Kasumi-1 (cell line): ENCODE data around the gene ERCC1.
A peak's percentile ranks its signal among the peaks of the same experiment; 100 is the strongest.

Source experiments
- DNase-seq, 2 experiments: peaks; one replicate each; lab custom pipeline; 2025; lab: John Stamatoyannopoulos, UW

Gene ERCC1

DNA sequence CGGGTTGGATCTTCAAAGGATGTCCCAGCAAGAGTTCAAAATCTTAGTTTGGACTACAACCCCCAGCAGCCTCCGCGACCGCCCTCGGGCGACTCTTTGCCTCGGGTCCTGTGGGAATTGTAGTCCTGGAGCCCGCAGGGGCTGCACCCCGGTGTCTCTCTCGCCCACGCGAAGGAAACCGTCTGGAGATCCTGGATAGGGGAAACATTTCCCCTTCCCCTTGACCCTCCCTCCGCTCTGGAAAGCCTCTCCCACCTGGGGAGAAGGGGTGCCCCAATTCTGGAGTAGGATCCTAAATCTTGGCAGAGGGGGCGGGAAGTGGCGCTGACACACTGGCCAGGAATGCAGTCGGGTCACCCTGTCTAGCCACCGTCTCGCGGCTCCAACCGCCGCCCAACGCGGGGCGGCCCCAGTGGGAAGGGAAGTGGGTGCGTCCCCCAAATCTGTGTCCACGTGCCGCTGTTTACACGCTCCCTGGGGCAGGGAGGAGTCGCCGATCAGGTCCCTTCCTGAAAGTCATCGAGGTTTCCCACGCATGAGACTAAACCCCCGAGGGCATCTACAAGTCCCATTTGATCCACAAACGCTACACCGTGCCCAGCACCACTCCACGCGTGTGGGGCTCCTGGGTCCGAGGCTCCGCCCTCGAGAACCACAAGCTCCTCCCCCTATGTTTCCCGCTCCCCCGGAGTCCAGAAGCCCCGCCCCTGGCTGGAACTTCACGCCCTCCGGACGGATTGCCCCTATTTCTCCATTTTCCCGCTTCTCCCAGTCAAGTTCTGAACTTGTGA is 18.1 kb downstream of the ERCC1 start:
- DNase-seq = peak; percentile 84 to 87

DNA sequence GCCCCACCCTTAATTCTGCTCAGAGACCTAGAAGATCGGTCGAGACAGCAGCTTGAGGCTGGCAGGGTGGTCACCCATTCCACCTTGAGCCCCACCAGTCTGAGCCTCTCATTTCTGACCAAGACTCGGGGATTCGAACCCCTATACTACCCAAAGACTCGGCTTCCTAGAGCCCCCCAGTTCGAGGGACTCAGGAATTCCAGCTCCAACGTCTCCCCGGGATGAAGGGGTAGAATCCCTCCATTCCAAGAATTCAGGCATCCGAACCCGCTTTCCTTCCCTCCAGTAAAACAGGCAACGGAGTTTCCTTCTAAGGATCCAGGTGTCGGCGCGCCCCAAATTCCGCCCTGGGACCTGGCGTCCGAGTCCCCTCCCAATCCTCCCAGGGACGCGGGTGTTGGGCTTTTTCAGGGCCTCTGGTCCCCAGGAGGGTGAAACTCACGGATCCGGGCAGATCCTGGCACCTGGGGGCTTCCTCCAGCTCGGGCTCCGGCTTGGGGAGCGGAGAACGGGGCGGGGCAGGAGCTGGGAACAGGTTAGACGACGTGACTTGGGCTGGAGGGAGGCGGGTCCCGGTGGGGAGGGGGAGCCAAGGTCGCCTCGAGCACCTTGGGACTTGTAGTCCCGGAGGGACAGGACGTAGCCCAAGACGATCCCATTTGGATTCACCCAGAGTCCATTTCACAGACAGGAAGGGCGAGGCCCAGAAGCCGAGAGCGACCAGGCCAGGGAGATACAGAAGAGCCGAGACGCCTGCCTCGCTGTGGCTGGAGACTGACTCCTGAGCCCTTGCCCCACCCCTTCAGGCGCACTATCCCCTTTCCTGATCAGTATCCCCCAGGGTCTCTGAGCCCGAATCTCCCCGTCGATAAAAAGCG is 18.9 kb downstream of the ERCC1 start, which contains the start of gene PPP1R13L:
TSS of gene PPP1R13L (minus strand) at position 513 of the 878 bp plus-strand sequence. CDS start 6,751 bp downstream, outside the sequence.
- DNase-seq = no peak

DNA sequence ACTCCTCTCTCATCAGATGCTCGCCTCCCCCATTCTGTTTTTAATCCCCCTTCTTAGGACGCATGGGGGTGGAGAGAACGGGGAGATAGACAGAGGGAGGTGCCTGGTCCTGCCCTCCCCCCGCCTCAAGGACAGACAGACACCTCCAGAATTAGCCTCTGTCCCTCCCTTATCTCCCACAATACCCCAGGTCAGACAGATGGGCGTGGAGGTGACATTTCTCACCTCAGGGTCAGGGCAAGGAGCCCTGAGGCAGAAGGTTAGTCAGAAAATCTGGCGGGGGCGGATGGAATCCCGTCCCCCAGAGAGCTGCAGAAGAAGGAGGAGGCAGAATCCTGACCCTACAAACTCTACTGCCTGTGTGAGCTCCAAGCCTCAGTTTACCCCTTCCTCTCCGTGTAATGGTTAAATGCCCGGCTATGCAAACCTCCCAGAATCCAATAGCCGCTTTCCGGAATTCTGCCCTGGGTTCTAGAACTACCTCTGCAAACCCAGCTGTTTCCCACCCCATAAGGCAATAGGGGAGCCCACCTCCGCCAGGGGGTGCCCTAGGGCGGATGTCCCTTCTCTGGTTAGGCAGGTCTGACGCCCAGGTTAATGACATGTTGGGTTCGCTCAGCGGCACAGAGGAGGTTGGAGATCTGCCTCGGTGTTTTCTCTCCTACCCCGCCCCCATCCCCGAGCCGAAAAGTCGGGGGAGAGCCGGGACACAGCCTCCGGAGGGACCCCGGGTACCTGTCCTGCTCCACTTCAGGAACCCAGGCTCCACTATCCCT is 19.7 kb downstream of the ERCC1 start:
- peak in 1 of 2 experiments; percentile 11 for DNase-seq

DNA sequence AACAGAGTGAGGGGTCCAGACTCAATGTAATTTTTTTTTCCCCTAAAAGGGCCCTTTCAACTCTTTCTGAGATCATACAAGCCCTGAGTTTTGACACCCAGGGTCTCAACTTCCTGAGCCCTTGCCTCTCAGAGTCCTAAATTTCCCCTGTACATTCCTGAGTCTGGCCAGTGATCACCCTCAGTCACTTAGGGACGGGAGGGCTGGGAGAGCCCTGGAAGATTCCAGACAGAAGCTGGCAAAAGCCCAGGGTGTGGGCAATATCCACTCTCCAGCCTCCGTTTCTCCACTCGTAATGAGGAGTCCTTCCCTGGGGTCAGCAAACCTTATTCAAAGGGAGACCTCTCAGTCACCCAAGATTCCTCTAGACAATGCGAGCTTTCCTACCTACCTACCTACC is 20.4 kb downstream of the ERCC1 start:
- no peak for DNase-seq

DNA sequence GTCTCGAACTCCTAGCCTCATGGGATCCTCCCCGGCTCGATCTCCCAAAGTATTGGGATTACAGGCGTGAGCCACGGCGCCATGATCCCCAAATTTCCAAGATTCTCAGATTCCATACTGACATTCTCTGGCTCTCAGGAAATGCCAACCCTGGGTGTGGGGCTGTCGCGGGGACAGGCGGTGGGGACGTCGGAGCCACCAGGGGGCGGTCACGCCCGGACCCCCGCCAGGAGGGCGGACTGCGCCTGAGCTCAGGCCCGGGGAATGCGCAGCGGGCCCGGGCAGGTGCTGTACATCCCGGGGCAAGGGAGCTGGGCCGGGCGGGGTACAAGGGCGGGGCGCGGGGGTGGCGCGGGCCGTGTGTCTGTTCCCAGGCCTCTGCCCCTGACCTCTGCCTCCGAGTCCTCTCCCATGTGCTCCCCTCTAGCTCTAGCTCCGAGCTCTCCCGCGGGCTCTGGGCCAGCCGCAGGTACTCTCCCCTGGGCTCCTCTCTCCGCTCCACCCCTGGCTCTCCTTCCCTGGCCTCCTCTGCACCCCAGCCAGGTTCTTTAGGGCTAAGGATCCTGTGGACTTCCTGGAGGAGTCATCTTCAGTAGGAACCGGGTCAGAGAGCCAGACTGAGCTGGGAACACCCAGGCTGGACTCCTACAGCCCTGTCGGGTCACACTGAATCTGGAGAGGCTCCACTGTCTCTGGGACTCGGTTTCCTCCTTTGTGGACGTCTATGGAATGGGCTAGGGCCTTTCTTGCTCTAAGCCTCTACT is 21.2 kb downstream of the ERCC1 start:
- DNase-seq = peak; percentile 20 to 36

DNA sequence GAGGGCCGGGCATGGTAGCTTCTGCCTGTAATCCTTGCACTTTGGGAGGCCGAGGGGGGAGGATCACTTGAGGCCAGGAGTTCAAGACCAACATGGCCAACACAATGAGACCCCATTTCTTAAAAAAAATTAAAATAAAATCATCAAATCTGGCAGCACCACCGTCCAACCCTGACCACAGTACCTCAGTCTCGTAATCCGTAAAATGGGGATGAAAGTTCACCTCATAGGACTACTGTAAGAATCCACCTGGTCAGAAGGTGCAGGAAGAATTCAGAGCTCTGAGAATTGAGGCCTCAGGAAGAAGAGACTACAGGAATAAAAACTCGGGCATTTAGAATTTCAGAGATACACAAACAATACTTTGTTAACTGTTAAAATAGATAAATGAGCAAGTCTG is 21.9 kb downstream of the ERCC1 start:
- DNase-seq = no peak

DNA sequence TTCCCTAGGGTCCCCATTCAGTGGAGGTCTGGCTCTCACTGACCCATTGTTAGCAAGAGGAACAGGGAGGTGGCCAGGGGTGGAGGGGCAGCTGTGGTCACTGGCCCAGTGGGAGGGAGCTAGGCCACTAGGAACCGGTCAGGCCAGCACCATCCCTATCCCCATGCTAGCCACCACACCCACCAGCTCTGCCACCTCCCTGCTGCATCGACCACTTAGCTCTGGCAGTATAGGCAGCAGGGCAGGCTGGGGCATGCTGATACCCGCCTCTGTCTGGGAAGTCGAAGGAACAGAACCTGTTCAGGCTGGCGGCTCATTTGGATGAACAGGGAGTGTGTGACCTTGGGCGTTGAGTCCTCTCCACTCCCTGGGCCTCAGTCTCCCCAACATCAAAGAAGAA is 23.5 kb downstream of the ERCC1 start:
- no peak for DNase-seq

DNA sequence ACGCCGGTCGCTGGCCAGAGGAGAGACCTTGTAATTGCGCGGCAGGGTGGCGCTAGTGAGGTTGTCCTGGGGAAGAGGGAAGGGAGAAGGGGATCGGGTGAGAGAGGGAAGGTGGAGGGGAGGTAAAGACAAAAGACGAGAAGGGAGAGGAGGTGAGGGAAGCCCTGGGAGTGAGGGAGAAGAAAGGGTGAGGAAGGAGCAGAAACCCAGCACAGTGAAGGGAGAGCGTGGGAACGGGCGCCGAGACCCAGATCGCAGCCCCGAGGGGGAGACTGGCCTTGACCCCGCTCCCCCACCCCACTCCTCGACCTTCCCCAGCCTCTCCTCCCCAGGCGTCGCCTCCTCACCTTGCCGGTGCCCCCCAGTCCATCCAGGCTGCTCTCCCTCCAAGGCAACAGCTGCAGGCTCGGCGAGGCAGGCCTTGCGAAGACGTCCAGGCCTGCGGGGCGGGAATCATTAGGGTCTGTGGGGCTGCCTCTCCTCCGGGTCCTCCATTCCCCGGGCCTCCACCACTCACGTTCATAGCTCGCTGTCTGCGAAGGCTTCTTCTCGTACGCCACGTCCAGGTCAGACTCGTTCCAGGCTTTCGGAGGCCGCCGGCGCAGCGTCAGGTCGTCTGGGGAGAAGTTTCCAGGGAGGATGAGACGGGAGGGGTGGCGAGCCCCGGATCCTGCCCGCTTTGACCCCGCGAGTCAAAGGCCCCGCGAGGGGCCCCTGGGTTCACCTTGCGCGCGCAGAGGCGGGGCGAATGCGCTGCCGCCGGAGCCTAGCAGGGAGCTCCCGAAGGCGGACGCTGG is 27.7 kb downstream of the ERCC1 start:
- no peak for DNase-seq

DNA sequence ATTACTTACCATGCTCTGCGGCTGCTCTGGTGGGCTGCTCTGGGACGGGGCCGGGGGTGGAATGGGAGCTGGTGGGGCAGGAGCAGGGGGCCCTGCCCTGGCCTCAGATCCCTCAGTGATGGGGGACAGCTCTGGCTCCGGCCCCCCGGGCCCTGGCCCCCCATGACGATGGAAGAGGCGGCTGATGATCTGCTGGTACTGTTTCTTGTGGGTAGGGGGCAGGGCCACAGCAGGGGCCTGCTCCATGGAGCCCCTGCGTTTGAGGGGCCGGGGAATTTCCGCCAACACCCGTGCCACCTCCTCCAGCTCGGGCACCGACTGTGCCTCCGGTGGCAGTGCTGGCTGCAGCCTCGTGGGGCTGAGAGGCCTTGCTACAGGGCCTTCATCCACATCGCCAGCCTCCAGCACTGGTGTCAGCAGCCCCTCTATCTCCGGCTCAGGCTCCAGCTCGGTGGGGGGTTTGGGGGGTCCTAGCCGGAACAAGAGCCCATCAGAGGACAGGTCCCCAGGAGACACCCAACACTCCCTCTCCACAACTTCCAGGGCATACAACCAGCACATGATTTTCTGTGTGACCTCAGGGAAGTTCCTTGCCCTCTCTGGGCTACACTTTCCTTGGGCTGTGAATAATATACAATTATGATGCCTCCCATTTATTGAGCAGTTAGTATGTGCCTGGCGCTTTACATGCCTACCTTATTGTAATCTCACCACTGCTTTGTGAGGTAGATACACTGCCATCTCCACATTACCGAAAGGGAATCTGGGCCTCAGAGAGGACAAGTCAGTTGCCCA is 31.6 kb downstream of the ERCC1 start:
- no peak for DNase-seq

DNA sequence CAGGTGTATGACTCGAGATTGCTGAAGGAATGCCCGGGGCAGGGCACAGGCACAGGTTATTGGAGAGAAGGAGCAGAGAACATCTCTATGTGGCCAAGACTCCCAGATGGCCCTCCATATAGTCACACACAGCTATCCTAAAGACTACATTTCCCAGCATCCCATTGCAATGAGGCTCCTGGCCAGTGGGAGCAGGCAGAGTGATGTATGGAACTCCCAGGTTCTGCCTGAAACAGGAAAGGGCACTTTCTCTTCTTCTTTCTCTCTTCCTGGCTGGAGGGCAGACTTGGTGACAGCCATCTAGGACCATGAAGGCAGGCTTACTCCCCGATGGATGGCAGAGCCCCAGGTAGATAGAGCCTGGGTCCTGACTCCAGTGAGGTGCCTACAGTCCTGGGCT is 32.4 kb downstream of the ERCC1 start:
- peak; percentile 43 to 44 for DNase-seq

DNA sequence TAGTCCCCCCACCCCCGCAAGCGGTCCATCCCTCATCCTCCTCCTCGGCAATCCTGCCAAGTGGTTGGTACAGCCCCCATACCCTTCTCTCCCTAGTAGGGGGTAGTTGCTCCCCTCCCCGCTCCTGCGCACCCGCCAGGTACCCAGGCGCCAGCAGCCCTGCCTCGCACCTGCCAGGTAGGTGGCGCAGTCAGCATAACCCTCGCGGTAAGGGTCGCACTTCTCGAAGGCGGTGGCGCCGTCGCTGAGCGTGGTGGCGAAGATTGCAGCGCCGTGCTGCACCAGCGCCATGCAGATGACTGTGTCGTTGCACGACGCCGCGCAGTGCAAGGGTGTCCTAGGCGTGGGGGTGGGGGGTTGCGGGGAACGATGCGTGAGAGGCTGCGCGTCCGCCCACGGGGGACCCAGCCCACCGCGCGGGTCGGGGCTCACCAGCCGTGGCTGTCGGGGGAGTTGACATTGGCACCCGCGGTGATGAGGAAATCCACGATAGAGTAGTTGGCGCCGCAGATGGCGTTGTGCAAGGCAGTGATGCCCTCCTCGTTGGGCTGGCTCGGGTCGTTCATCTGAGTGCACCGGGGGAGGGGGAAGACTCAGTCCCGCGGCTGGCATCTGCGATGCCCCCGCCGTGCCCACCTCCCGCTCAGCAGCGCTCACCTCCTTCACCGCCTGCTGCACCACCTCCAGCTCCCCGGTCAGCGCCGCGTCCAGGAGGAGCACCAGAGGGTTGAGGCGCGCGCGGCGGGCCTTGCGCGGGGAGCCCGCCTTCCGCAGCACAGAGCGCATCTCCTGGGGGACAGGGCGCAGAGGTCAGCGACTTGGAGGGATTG is 38.1 kb downstream of the ERCC1 start:
- DNase-seq = no peak

DNA sequence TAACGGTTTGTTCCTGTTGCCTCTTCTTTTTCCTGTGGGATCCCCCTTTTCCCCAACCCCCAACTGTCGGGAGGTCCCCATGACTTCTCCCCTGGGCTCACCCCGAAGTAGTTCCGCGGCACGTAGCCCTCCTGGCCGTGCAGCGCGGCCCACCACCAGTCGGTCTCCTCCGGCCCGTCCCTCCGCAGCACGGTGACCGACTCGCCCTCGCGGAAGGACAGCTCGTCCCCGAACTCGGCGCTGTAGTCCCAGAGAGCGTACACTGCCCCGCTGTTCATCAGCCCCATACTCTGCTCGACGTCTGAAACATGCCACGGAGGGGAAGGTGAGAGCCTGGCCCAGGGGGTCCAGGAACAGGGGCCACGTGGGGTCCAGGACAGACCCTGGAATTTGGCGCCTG is 41.3 kb downstream of the ERCC1 start:
- no peak for DNase-seq

DNA sequence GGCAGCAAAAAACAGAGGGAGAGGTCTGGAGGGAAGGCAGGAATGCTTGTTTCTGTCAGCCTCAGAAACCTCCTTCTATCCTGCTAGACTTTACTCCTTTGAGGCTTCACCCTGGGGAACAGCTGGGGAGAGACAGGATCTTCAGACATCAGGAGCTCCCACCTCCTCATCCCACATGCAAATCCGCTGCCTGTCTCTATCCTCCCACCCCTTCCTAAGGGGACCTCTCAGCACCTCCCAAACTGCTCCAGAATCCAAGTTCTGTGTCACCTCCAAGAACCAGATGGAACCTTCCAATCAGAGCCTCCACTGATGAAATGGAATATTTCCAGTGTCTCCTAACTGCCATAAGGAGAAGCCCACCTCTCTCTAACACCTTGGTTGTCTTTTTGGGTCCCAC is 43.6 kb downstream of the ERCC1 start:
- no peak for DNase-seq

DNA sequence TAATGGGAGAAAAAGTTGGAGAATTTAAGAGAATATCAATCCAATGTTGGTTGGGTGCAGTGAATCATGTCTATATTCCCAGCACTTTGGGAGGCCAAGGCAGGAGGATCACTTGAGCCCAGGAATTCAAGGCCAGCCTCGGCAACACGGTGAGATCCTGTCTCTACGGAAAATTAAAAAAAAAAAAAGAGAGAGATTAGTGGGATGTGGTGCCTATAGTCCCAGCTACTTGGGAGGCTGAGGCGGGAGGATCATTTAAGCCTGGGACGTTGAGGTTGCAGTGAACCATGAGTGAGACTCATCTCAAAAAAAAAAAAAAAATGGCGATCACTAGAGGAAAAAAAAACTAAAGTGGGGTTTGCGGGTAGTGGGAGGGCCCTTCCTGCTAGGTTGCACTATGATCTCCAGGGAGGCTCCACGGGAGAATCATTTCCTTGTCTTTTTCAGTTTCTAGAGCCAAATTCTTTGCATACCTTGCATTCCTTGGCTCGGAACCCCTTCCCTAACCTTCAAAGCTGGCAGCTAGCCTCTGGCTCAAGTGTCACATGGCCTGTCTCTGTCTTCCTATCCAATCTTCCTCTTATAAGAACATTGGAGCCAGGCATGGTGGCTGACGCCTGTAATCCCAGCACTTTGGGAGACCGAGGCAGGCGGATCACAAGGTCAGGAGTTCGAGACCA is 47.5 kb downstream of the ERCC1 start:
- no peak for DNase-seq

DNA sequence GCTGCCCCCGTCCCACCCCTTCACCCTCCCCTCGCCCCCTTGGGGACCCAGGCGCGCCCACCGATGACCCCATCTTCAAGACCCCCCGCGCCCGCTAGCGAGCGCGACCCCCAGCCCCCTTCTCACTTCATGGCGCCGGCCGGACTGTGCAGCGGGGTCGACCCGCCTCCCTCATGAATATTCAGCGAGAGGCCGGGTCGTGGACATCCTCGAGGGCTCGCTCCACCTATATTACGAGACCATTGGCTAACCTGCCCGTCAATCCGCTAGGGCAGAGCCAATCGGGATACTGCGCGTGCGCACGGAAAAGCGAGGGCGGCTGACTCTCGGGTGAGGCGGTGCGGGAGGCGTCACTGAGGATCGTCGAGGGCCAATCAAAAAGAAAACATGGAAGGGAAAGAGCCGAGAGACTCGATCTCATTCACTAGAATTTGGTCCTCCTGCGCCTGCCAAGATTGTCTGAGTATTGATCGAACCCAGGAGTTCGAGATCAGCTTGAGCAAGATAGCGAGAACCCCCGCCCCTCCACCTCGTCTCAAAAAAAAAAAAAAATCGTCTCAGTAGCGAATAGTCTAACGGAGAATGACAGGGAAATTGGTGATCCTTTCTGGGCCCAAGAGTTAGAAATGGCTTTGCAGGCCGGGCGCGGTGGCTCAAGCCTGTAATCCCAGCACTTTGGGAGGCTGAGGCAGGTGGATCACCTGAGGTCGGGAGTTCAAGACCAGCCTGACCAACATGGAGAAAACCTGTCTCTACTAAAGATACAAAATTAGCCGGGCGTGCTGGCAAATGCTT is 53.1 kb downstream of the ERCC1 start, which contains the start of gene ERCC2:
TSS of gene ERCC2 (minus strand) at position 164 of the 795 bp plus-strand sequence. CDS start at position 131, 33 bp downstream.
- peak; percentile 95 to 96 for DNase-seq

DNA sequence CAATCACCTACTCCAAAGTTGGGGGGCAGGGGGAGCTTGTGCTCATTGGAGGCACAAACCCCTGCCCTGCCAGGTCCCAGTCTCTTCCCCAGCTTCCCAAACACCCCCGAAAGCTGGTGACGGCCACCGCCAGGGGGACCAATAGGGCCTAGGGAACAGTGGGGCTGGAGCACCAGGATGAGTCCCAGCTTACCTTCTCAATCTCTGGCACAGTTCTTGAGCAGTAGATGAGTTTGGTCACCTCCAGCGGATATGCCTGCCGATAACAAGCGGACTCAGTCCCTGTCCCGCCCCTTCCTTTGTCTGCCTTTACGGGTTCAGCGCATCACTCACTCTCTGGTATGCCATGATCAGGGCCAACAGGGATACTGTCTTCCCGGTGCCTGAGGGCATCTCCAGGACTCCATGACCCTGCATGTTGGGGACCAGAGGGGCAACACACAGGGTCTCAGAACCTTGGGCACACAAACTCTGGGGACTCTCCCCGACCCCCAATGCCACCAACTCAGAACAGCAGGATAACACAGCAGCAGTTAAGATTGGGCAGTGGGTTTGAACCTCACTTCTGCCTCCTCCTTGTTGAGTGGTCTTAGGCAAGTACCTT is 54.9 kb downstream of the ERCC1 start:
- no peak for DNase-seq

DNA sequence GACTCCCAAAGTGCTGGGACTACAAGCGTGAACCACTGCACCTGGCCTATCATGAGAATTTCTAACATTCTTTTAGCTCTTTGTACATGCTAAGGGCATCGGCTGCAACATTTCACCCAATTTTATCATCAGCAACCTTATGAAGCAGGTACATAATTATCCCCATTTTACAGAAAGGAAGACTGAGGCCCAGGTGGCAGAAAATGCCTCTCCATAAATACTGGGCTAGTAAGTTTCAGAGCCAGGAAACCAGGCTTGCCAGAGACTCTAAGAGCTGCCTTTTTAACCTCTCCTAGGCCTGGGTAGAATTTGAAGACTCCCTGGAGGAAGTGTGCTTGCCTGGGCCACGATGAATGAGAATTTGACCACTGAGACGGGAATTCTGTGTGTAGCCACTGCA is 55.6 kb downstream of the ERCC1 start:
- no peak for DNase-seq
